Gastroesophageal sphincter (tissue), 4 donors: ENCODE measurements around the gene FIGNL2. TPM values are rescaled to one million over a fixed set of nuclear protein-coding genes. Genes with fewer than 3 reads are reported as not detected.
"Not testable (repeated sequence)": the region's sequence is repeated elsewhere in the genome, so short reads cannot be mapped to it uniquely, and the experiment has no call there.

ENCODE experiments used
- ATAC-seq: fragments of 150-250 bp; one replicate; pipeline ENCODE4 v1.9.1; 2016; ENCODE audit warnings: mild to moderate bottlenecking, moderate library complexity
- H3K27ac ChIP-seq, 4 donors: fragments of 200-600 bp; sonication (generic) in 3 of 4; 1 replicate in 3 of 4; 2 replicates in 1 of 4; pipeline ENCODE4 v1.5.1; 2016 to 2019
- H3K27me3 ChIP-seq: fragments of 200-600 bp; sonication (generic); one replicate; pipeline ENCODE4 v1.5.1; 2019
- H3K36me3 ChIP-seq, 2 donors: fragments of 200-600 bp; sonication (generic); one replicate each; pipeline ENCODE4 v1.5.1; 2019; ENCODE audit warnings: control low read depth in 1 of 2
- H3K4me1 ChIP-seq, 3 donors: fragments of 200-600 bp; sonication (generic); 1 replicate in 2 of 3; 2 replicates in 1 of 3; pipeline ENCODE4 v1.5.1; 2016 to 2019; ENCODE audit warnings: control low read depth in 2 of 3
- H3K4me3 ChIP-seq, 2 donors: fragments of 200-600 bp; sonication (generic); one replicate each; pipeline ENCODE4 v1.5.1; 2019; ENCODE audit warnings: mild to moderate bottlenecking in 1 of 2, moderate library complexity in 1 of 2
- H3K9me3 ChIP-seq, 3 donors: fragments of 200-600 bp; sonication (generic); one replicate each; pipeline ENCODE4 v1.5.1; 2017 to 2019; ENCODE audit warnings: control low read depth in 2 of 3
- CTCF ChIP-seq, 4 experiments: fragments of 200-600 bp in 2 of 4; fragments of 450-650 bp in 2 of 4; sonication (generic) in 1 of 4; IDR thresholded peaks; one replicate each; pipeline ENCODE4 v1.5.1; 2017 to 2019; ENCODE audit warnings: antibody characterized with exemption in 4 of 4, mild to moderate bottlenecking in 2 of 4, moderate library complexity in 2 of 4
- EP300 ChIP-seq: sonication (generic); formaldehyde crosslinking; IDR thresholded peaks from one replicate; pipeline ENCODE4 v1.6.1; 2017; ENCODE audit warnings: antibody characterized with exemption, mild to moderate bottlenecking
- POLR2A ChIP-seq, 2 donors: fragments of 450-650 bp; IDR thresholded peaks; one replicate each; pipeline ENCODE4 v1.6.1; 2017; ENCODE audit warnings: antibody characterized with exemption in 2 of 2, mild to moderate bottlenecking in 2 of 2, moderate library complexity in 1 of 2
- POLR2AphosphoS5 ChIP-seq: sonication (generic); formaldehyde crosslinking; IDR thresholded peaks from one replicate; pipeline ENCODE4 v1.6.1; 2017; ENCODE audit warnings: antibody characterized with exemption
- WGBS, 2 donors: methylation state at CpG; one replicate each; pipeline ENCODE4 v1.1.5; 2018; ENCODE audit warnings: low coverage in 1 of 2; 5-methylcytosine and 5-hydroxymethylcytosine counted together
- total RNA-seq, 4 donors: library from RNA; depleted of rRNA; stranded (reverse); fragments of >200 nt; gene quantifications; one replicate each; pipeline ENCODE4 v1.1.0, GENCODE V29; 2016

Gene FIGNL2
- total RNA-seq, 4 donors from 2014 or later = 0.13 to 0.35 (median 0.16) TPM; not detected in 1

GRCh38 chr12:51806896-51807295 lies 41.6 kb downstream of the FIGNL2 start:
- no peaks in the 10 kb centered on the region for H3K9me3 ChIP-seq
- no peaks in the 10 kb centered on the region for H3K4me1 ChIP-seq
- H3K36me3 ChIP-seq = no peaks in the 10 kb centered on the region
- no peak overlapping the region for H3K27ac ChIP-seq
- 60 to 92% methylated on average over 1 to 5 of the region's 16 CpGs for WGBS, 2 donors
- ATAC-seq = no peak
- H3K27me3 ChIP-seq = no peaks in the 10 kb centered on the region
- TF ChIP-seq POLR2AphosphoS5 = no peak
- no peak overlapping the region for H3K4me3 ChIP-seq

- Histone ChIP-seq H3K36me3 (no peaks in the 10 kb centered on the region), H3K27me3 (no peaks in the 10 kb centered on the region), H3K27ac (no peak overlapping the region), H3K9me3 (no peaks in the 10 kb centered on the region), H3K4me1 (no peaks in the 10 kb centered on the region), H3K4me3 (no peak overlapping the region)
- no peak for TF ChIP-seq POLR2A (IDR thresholded peaks at IDR 0.05)
- no peak for TF ChIP-seq EP300
- TF ChIP-seq POLR2AphosphoS5 = no peak
- no peak for TF ChIP-seq CTCF (IDR thresholded peaks at IDR 0.05)
- no peak for ATAC-seq
- WGBS, 2 donors = 100% methylated on average over 1 of the region's 1 CpG
Measured at GRCh38 chr12:51801027-51801426, 47.5 kb downstream of the FIGNL2 start.

- Histone ChIP-seq H3K4me1 (no peaks in the 10 kb centered on the region), H3K4me3 (no peak overlapping the region), H3K9me3 (no peaks in the 10 kb centered on the region), H3K27ac (no peak overlapping the region), H3K36me3 (no peaks in the 10 kb centered on the region), H3K27me3 (no peaks in the 10 kb centered on the region)
- WGBS, 2 donors = no CpG with 5 or more reads among the region's 1 CpG
- TF ChIP-seq EP300 = no peak
- no peak for TF ChIP-seq CTCF (IDR thresholded peaks at IDR 0.05)
- no peak for TF ChIP-seq POLR2A (IDR thresholded peaks at IDR 0.05)
- no peak for TF ChIP-seq POLR2AphosphoS5
- ATAC-seq = no peak
Measured at GRCh38 chr12:51798501-51798900, 50.0 kb downstream of the FIGNL2 start.

- H3K9me3 ChIP-seq, H3K27ac ChIP-seq, H3K4me1 ChIP-seq, ATAC-seq, H3K4me3 ChIP-seq, H3K27me3 ChIP-seq, H3K36me3 ChIP-seq: not testable (repeated sequence)
- WGBS, 2 donors = 83% methylated on average over 1 of the region's 4 CpGs; no CpG with 5 or more reads in 1 of the 2 donors
Measured at GRCh38 chr12:51798051-51798450, 50.5 kb downstream of the FIGNL2 start.

GRCh38 chr12:51797301-51797700 lies 51.2 kb downstream of the FIGNL2 start:
- 85 to 93% methylated on average over 5 to 6 of the region's 6 CpGs for WGBS, 2 donors
- H3K9me3 ChIP-seq = no peaks in the 10 kb centered on the region
- no peak for TF ChIP-seq POLR2A (IDR thresholded peaks at IDR 0.05)
- TF ChIP-seq CTCF (IDR thresholded peaks at IDR 0.05) = no peak
- no peak for TF ChIP-seq POLR2AphosphoS5
- TF ChIP-seq EP300 = no peak

GRCh38 chr12:51793201-51793600 lies 55.3 kb downstream of the FIGNL2 start:
- 100% methylated on average over 1 of the region's 1 CpG for WGBS, 2 donors
- no peak for ATAC-seq
- TF ChIP-seq POLR2AphosphoS5 (no peak), EP300 (no peak), POLR2A (IDR thresholded peaks at IDR 0.05) (no peak), CTCF (IDR thresholded peaks at IDR 0.05) (no peak)

More at GRCh38 chr12:51797301-51797700, 51.2 kb downstream of the FIGNL2 start:
- Histone ChIP-seq H3K36me3 (no peaks in the 10 kb centered on the region), H3K4me3 (no peak overlapping the region), H3K27me3 (no peaks in the 10 kb centered on the region), H3K27ac (no peak overlapping the region), H3K4me1 (no peaks in the 10 kb centered on the region)
- no peak for ATAC-seq

More at GRCh38 chr12:51793201-51793600, 55.3 kb downstream of the FIGNL2 start:
- Histone ChIP-seq H3K4me3 (no peak overlapping the region), H3K27ac (no peak overlapping the region), H3K27me3 (no peaks in the 10 kb centered on the region), H3K36me3 (no peaks in the 10 kb centered on the region), H3K9me3 (no peaks in the 10 kb centered on the region), H3K4me1 (no peaks in the 10 kb centered on the region)
